ENCODE measurements around the gene ARFIP1. TPM values are rescaled to one million over a fixed set of nuclear protein-coding genes. Genes with fewer than 3 reads are reported as not detected.

The ARFIP1 gene
- total RNA-seq, 4 donors from 2014 or later = 24.3 to 38.3 (median 27.0) TPM

- no peak for TF ChIP-seq POLR2A (IDR thresholded peaks at IDR 0.05)
- TF ChIP-seq POLR2AphosphoS5 (IDR thresholded peaks at IDR 0.05) = no peak
- TF ChIP-seq EP300 (IDR thresholded peaks at IDR 0.05) = no peak
- TF ChIP-seq CTCF (IDR thresholded peaks at IDR 0.05) = no peak
- no peak overlapping the region for H3K4me3 ChIP-seq
- no peak overlapping the region for H3K27ac ChIP-seq
- H3K4me1 ChIP-seq = peaks cover 23% of the 10 kb centered on the region
- no peaks in the 10 kb centered on the region for H3K9me3 ChIP-seq
- peaks cover 4% of the 10 kb centered on the region for H3K36me3 ChIP-seq
- WGBS = 80% methylated on average over 2 of the region's 2 CpGs
- DNase-seq (ENCODE audit: low spot score in 2 of 2) = no peak
- H3K27me3 ChIP-seq = no peaks in the 10 kb centered on the region
Measured at GRCh38 chr4:152947311-152947710, 167.6 kb downstream of the ARFIP1 start.

GRCh38 chr4:152949930-152950329, 170.2 kb downstream of the ARFIP1 start:
- H3K9me3 ChIP-seq = no peaks in the 10 kb centered on the region
- TF ChIP-seq CTCF (IDR thresholded peaks at IDR 0.05) (no peak), POLR2AphosphoS5 (IDR thresholded peaks at IDR 0.05) (no peak), POLR2A (IDR thresholded peaks at IDR 0.05) (no peak), EP300 (IDR thresholded peaks at IDR 0.05) (no peak)
- 78% methylated on average over 8 of the region's 8 CpGs for WGBS
- DNase-seq (ENCODE audit: low spot score in 2 of 2) = no peak
- H3K27me3 ChIP-seq = no peaks in the 10 kb centered on the region
- peaks cover 4% of the 10 kb centered on the region for H3K4me1 ChIP-seq
- no peak overlapping the region for H3K27ac ChIP-seq
- H3K4me3 ChIP-seq = no peak overlapping the region
- peaks cover 9% of the 10 kb centered on the region for H3K36me3 ChIP-seq

GRCh38 chr4:152950402-152951274, 170.9 kb downstream of the ARFIP1 start:
- DNase-seq (ENCODE audit: low spot score in 2 of 2) = no peak
- Histone ChIP-seq H3K9me3 (no peaks in the 10 kb centered on the region), H3K4me1 (no peaks in the 10 kb centered on the region), H3K4me3 (no peak overlapping the region), H3K27me3 (no peaks in the 10 kb centered on the region), H3K27ac (no peak overlapping the region), H3K36me3 (peaks cover 9% of the 10 kb centered on the region)
- TF ChIP-seq POLR2AphosphoS5 (IDR thresholded peaks at IDR 0.05) = no peak
- 79% methylated on average over 11 of the region's 11 CpGs for WGBS

- H3K4me3 ChIP-seq = no peak overlapping the region
- peaks cover 9% of the 10 kb centered on the region for H3K36me3 ChIP-seq
- DNase-seq (ENCODE audit: low spot score in 2 of 2) = no peak
- 78% methylated on average over 3 of the region's 3 CpGs for WGBS
- no peaks in the 10 kb centered on the region for H3K9me3 ChIP-seq
- no peaks in the 10 kb centered on the region for H3K27me3 ChIP-seq
- no peak overlapping the region for H3K27ac ChIP-seq
- H3K4me1 ChIP-seq = no peaks in the 10 kb centered on the region
- TF ChIP-seq POLR2A (IDR thresholded peaks at IDR 0.05) (no peak), CTCF (IDR thresholded peaks at IDR 0.05) (no peak), POLR2AphosphoS5 (IDR thresholded peaks at IDR 0.05) (no peak)
Measured at GRCh38 chr4:152951348-152951747, 171.6 kb downstream of the ARFIP1 start.

DNA sequence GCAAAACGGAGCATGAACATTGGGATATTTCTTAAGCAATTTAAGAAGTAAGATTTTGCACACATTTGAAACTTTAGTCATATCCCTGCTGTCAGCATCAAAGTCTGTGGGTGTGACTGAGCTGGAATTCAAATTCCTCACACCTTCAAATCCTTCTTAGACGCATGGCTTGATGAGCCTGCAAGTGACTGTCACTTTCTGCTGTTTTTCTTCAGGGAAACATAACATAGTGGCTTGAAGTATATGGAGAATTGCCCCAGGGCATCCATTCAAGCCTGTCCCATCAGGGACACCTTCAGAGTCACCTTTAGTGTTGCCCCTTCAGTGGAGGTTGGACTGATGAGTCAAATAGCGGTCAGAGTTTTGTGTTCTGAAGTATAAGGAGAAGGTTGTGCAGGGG, 173.8 kb downstream of the ARFIP1 start:
- H3K27ac ChIP-seq = no peak overlapping the region
- peaks cover 7% of the 10 kb centered on the region for H3K4me1 ChIP-seq
- DNase-seq (ENCODE audit: low spot score in 2 of 2) = no peak
- TF ChIP-seq EP300 (IDR thresholded peaks at IDR 0.05) = no peak
- no peaks in the 10 kb centered on the region for H3K9me3 ChIP-seq
- 90% methylated on average over 3 of the region's 3 CpGs for WGBS
- H3K36me3 ChIP-seq = peaks cover 15% of the 10 kb centered on the region
- no peaks in the 10 kb centered on the region for H3K27me3 ChIP-seq
- H3K4me3 ChIP-seq = no peak overlapping the region

DNA sequence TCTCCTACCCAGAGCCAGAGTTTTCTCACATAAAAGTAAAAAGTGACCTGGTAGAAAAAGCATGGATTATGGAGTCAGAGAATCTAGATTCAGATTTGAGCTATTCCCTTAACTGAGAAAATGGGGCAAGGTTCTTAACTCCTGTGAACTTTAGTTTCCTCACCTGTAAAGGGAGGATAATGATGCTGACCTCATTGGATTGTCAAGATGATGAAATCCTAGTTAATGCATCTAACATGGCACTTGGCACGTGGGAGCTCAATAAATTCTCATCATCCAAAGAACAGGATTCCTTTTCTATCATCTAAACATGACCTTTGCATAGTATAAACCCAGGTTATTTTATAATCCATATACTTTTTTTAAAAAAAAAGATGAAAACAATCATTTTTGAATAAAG, 175.0 kb downstream of the ARFIP1 start:
- no peak overlapping the region for H3K27ac ChIP-seq
- H3K27me3 ChIP-seq = no peaks in the 10 kb centered on the region
- H3K4me3 ChIP-seq = no peak overlapping the region
- 83% methylated on average over 1 of the region's 1 CpG for WGBS
- peaks cover 7% of the 10 kb centered on the region for H3K4me1 ChIP-seq
- H3K9me3 ChIP-seq = no peaks in the 10 kb centered on the region
- TF ChIP-seq EP300 (IDR thresholded peaks at IDR 0.05) (no peak), POLR2A (IDR thresholded peaks at IDR 0.05) (no peak), POLR2AphosphoS5 (IDR thresholded peaks at IDR 0.05) (no peak), CTCF (IDR thresholded peaks at IDR 0.05) (no peak)
- peaks cover 15% of the 10 kb centered on the region for H3K36me3 ChIP-seq
- DNase-seq (ENCODE audit: low spot score in 2 of 2) = no peak
